ENCODE results near the gene IFRD1. TPM values are rescaled to one million over a fixed set of nuclear protein-coding genes. Genes with fewer than 3 reads are reported as not detected.

The IFRD1 gene
- total RNA-seq, 6 experiments from 2014 or later: 19.0 to 34.7 (median 28.2) TPM

DNA sequence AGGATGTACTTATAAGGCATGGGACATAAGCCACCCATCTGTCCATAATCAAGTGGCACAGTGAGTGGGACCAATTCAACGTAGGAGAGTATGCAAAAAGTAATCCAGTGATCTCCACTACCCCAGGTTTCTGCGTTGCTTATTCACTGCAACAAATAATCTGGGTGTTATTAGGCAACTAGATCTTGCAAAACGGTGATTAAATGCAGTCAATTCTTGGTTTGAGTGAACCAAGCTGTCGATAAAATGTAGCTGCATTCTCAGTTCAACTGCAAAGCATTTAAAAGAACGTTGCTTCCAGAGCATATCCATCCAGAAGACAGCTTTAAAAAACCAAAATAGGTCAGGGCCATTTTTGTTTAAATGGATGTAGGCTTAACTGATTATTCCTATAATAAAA, 35.5 kb downstream of the IFRD1 start:
- Histone ChIP-seq H3K9me3 (no peaks in the 10 kb centered on the region), H3K27ac (no peak overlapping the region), H3K4me1 (no peaks in the 10 kb centered on the region), H3K36me3 (no peaks in the 10 kb centered on the region), H3K4me3 (no peak overlapping the region), H3K27me3 (no peaks in the 10 kb centered on the region)
- ATAC-seq: no peak
- TF ChIP-seq POLR2A (IDR thresholded peaks at IDR 0.05): no peak
- TF ChIP-seq, protein P1, sequence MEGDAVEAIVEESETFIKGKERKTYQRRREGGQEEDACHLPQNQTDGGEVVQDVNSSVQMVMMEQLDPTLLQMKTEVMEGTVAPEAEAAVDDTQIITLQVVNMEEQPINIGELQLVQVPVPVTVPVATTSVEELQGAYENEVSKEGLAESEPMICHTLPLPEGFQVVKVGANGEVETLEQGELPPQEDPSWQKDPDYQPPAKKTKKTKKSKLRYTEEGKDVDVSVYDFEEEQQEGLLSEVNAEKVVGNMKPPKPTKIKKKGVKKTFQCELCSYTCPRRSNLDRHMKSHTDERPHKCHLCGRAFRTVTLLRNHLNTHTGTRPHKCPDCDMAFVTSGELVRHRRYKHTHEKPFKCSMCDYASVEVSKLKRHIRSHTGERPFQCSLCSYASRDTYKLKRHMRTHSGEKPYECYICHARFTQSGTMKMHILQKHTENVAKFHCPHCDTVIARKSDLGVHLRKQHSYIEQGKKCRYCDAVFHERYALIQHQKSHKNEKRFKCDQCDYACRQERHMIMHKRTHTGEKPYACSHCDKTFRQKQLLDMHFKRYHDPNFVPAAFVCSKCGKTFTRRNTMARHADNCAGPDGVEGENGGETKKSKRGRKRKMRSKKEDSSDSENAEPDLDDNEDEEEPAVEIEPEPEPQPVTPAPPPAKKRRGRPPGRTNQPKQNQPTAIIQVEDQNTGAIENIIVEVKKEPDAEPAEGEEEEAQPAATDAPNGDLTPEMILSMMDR (IDR thresholded peaks at IDR 0.05): no peak
- 63% methylated on average over 5 of the region's 5 CpGs for WGBS (ENCODE audit: insufficient coverage, low coverage, low lambda C conversion rate, missing lambda C conversion rate)
- no peak for DNase-seq
- intact Hi-C loops (cut with DNase I): no loop called here

DNA sequence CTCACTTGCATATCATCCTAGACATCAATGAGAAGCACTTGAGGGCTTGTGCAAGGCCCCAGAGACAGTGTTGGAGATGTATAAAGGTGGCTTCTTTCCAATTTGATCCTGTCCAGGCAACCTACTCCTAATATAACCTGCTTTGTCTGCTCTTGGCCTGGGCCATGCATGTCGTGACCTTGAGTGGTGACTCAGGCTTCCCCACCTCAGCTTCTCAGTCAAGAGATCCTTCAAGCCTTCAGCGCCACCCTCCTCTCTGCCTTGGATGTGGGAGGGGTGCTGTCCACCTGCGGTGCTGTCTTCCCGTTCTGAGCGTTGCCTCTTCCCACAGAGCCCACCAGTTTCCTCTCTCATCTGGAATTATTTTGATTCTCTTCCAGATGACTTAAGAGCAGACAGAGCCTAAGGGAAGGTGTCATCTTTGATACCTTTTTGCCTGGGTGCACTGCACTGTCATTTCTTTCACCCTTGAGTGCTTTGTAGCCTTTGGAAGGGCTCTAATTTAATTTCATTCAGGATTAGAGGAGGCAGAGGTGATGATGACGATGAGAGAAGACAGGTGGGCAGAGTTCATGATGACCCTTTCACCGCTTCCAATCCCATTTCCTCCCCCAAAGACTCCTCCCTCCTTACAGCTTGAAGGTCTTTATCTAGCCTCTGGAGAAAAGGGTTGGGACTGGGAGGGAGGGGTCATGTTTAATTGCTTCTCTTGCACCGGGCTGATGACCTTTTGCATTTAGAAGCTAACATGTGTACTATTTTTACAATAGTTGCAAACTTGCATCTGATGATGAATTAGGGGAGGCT, 37.4 kb downstream of the IFRD1 start:
- 93% methylated on average over 5 of the region's 8 CpGs for WGBS (ENCODE audit: insufficient coverage, low coverage, low lambda C conversion rate, missing lambda C conversion rate)
- ATAC-seq (no peak), DNase-seq (no peak)
- H3K9me3 ChIP-seq: no peaks in the 10 kb centered on the region
- no peaks in the 10 kb centered on the region for H3K36me3 ChIP-seq
- no peak overlapping the region for H3K4me3 ChIP-seq
- no peak overlapping the region for H3K27ac ChIP-seq
- no peaks in the 10 kb centered on the region for H3K4me1 ChIP-seq
- no peaks in the 10 kb centered on the region for H3K27me3 ChIP-seq
- intact Hi-C loops (cut with DNase I): no loop called here
- TF ChIP-seq POLR2A (IDR thresholded peaks at IDR 0.05): no peak
- TF ChIP-seq, protein P1 (IDR thresholded peaks at IDR 0.05): no peak

DNA sequence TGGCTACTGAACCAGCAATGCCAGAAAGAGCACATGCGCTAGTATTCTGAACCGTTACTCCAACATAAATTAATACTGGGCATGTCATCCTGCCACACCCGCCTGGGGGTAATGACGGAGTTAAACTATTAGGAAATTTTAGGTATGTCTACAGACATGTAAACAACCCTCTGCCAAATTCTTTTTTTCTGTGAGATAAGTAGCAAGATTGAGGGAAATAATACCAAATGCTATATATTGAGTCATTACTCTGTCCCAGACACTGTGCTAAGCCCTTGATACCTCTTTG, 37.9 kb downstream of the IFRD1 start:
- H3K4me3 ChIP-seq: no peak overlapping the region
- no peaks in the 10 kb centered on the region for H3K9me3 ChIP-seq
- H3K27ac ChIP-seq: no peak overlapping the region
- H3K27me3 ChIP-seq: no peaks in the 10 kb centered on the region
- no peaks in the 10 kb centered on the region for H3K36me3 ChIP-seq
- TF ChIP-seq, protein P1 (IDR thresholded peaks at IDR 0.05): no peak
- TF ChIP-seq POLR2A (IDR thresholded peaks at IDR 0.05): no peak
- H3K4me1 ChIP-seq: no peaks in the 10 kb centered on the region
- intact Hi-C loops (cut with DNase I): no loop called here
- DNase-seq (no peak), ATAC-seq (no peak)
- WGBS (ENCODE audit: insufficient coverage, low coverage, low lambda C conversion rate, missing lambda C conversion rate): 94% methylated on average over 4 of the region's 4 CpGs

DNA sequence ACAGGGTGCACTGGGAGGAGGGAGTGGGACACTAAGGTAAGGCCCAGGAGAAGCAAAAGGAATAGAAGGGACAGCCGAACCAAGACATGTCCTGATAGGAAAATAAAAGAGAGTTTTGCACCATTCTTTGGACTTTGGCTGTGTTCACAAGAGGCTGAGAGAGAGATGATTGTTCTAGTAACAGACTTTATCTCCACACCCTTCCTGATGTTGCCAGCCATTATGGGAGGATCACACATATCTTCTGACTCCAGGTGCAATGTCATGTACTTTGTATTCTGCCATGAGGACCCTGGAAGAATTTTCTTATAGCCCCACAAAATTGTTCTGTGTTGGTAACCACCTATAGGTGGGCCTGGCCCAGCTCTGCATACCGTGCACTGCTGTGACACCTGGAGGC, 41.9 kb downstream of the IFRD1 start:
- WGBS (ENCODE audit: insufficient coverage, low coverage, low lambda C conversion rate, missing lambda C conversion rate): no CpG with 5 or more reads among the region's 2 CpGs
- intact Hi-C loops (cut with DNase I): no loop called here
- DNase-seq (no peak), ATAC-seq (no peak)
- TF ChIP-seq, protein P1 (IDR thresholded peaks at IDR 0.05): no peak
- no peak for TF ChIP-seq POLR2A (IDR thresholded peaks at IDR 0.05)
- Histone ChIP-seq H3K36me3 (no peaks in the 10 kb centered on the region), H3K9me3 (no peaks in the 10 kb centered on the region), H3K27me3 (no peaks in the 10 kb centered on the region), H3K27ac (no peak overlapping the region), H3K4me3 (no peak overlapping the region), H3K4me1 (peaks cover 0 to 4% (median 0%) of the 10 kb centered on the region in 4 donors)

Data from right lobe of liver (tissue), 6 donors.